Neutrophil (primary cell): ENCODE data around the gene CCNL1.
"Not testable (repeated sequence)": the region's sequence is repeated elsewhere in the genome, so short reads cannot be mapped to it uniquely, and the experiment has no call there.

Experiments used
- H3K27ac ChIP-seq: fragments of 200-600 bp; sonication (generic); 2 replicates; pipeline ENCODE4 v1.5.1; 2016; ENCODE audit warnings: mild to moderate bottlenecking, moderate library complexity
- H3K27me3 ChIP-seq: fragments of 200-600 bp; sonication (generic); 2 replicates; pipeline ENCODE4 v1.6.0; 2016; ENCODE audit warnings: mild to moderate bottlenecking
- H3K36me3 ChIP-seq: fragments of 200-600 bp; sonication (generic); 2 replicates; pipeline ENCODE4 v1.5.1; 2017
- H3K4me1 ChIP-seq, 2 experiments: fragments of 200-600 bp in 1 of 2; sonication (generic) in 1 of 2; 1 replicate in 1 of 2; 2 replicates in 1 of 2; pipeline versions ENCODE4 v1.5.1 to v1.6.1; 2013 to 2016; ENCODE audit warnings: low read depth in 1 of 2, low read length in 1 of 2, mild to moderate bottlenecking in 1 of 2, moderate library complexity in 1 of 2; ENCODE audit not compliant: control insufficient read depth in 1 of 2, insufficient read depth in 1 of 2
- H3K4me3 ChIP-seq, 2 experiments: fragments of 200-600 bp in 1 of 2; sonication (generic) in 1 of 2; 1 replicate in 1 of 2; 2 replicates in 1 of 2; pipeline ENCODE4 v1.5.1; 2013 to 2016; ENCODE audit warnings: low read depth in 1 of 2, low read length in 1 of 2, mild to moderate bottlenecking in 1 of 2, moderate library complexity in 1 of 2
- H3K9me3 ChIP-seq: fragments of 200-600 bp; sonication (generic); 2 replicates; pipeline ENCODE4 v1.5.1; 2016
- TF ChIP-seq, protein P1 (sequence below): fragments of 200-600 bp; sonication (generic); IDR thresholded peaks from 2 replicates; pipeline ENCODE4 v1.5.1; 2016; ENCODE audit warnings: antibody characterized with exemption

Gene CCNL1

DNA sequence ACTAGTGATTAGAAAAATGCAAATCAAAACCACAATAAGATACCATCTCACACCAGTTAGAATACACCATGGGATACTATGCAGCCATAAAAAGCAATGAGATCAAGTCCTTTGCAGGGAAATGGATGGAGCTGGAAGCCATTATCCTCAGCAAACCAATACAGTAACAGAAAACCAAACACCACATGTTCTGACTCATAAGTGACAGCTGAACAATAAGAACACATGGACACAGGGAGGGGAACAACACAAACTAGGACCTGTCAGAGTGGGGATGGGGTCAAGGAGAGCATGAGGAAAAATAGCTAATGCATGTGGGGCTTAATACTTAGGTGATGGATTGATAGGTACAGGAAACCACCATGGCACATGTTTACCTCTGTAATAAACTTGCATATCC is 36.0 kb upstream of the CCNL1 start:
- TF ChIP-seq, protein P1, sequence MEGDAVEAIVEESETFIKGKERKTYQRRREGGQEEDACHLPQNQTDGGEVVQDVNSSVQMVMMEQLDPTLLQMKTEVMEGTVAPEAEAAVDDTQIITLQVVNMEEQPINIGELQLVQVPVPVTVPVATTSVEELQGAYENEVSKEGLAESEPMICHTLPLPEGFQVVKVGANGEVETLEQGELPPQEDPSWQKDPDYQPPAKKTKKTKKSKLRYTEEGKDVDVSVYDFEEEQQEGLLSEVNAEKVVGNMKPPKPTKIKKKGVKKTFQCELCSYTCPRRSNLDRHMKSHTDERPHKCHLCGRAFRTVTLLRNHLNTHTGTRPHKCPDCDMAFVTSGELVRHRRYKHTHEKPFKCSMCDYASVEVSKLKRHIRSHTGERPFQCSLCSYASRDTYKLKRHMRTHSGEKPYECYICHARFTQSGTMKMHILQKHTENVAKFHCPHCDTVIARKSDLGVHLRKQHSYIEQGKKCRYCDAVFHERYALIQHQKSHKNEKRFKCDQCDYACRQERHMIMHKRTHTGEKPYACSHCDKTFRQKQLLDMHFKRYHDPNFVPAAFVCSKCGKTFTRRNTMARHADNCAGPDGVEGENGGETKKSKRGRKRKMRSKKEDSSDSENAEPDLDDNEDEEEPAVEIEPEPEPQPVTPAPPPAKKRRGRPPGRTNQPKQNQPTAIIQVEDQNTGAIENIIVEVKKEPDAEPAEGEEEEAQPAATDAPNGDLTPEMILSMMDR = no peak
- Histone ChIP-seq H3K4me1 (no peaks in the 10 kb centered on the region), H3K27me3 (no peaks in the 10 kb centered on the region), H3K27ac (no peak overlapping the region), H3K4me3 (no peak overlapping the region), H3K36me3 (no peaks in the 10 kb centered on the region), H3K9me3 (no peaks in the 10 kb centered on the region)

DNA sequence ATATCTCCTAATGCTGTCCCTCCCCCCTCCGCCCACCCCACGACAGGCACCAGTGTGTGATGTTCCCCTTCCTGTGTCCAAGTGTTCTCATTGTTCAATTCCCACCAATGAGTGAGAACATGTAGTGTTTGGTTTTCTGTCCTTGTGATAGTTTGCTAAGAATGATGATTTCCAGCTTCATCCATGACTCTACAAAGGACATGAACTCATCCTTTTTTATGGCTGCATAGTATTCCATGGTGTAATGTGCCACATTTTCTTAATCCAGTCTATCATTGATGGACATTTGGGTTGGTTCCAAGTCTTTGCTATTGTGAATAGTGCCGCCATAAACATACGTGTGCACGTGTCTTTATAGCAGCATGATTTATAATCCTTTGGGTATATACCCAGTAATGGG is 31.2 kb upstream of the CCNL1 start:
- H3K4me3 ChIP-seq, H3K36me3 ChIP-seq, H3K27ac ChIP-seq, H3K4me1 ChIP-seq, H3K9me3 ChIP-seq, H3K27me3 ChIP-seq: not testable (repeated sequence)

DNA sequence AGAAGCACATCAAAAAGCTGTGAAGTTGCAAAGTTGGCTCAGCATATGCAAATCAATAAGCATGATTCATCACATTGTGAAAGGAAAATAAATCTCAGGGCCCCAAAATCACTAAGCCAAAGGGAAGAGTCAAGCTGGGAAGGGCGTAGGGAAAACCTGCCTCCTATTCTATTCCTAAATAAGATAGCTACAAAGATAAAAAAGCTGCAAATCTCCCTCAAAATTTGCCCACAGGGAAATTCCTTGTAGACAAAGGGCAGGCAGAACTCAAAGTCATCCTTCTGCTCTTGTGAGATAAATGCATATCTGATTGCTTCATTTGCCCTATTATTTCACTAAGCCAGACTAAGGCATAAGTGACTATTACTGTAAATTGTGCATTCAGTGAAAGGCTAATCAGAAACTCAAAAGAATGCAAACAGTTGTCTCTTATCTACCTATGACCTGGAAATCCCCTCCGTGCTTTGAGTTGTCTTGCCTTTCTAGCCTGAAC is 30.5 kb upstream of the CCNL1 start:
- Histone ChIP-seq H3K4me1 (no peaks in the 10 kb centered on the region), H3K36me3 (no peaks in the 10 kb centered on the region), H3K4me3 (no peak overlapping the region), H3K27me3 (no peaks in the 10 kb centered on the region), H3K27ac (no peak overlapping the region), H3K9me3 (no peaks in the 10 kb centered on the region)
- TF ChIP-seq, protein P1 = no peak

DNA sequence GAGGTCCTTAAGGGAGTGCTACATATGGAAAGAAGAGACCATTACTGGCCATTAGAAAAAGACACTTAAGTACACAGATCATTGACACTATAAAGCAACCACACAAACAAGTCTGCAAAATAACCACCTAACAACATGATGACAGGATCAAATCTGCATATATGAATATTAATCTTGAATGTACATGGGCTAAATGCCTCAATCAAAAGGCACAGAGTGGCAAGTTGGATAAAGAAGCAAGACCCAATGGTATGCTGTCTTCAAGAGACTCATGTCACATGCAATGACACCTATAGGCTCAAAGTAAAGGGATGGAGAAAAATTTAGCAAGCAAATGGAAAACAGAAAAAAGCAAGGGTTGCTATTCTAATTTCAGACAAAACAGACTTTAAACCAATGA is 28.4 kb upstream of the CCNL1 start:
- Histone ChIP-seq H3K36me3 (no peaks in the 10 kb centered on the region), H3K4me1 (no peaks in the 10 kb centered on the region), H3K27ac (no peak overlapping the region), H3K4me3 (no peak overlapping the region), H3K27me3 (no peaks in the 10 kb centered on the region), H3K9me3 (no peaks in the 10 kb centered on the region)
- TF ChIP-seq, protein P1 = no peak

DNA sequence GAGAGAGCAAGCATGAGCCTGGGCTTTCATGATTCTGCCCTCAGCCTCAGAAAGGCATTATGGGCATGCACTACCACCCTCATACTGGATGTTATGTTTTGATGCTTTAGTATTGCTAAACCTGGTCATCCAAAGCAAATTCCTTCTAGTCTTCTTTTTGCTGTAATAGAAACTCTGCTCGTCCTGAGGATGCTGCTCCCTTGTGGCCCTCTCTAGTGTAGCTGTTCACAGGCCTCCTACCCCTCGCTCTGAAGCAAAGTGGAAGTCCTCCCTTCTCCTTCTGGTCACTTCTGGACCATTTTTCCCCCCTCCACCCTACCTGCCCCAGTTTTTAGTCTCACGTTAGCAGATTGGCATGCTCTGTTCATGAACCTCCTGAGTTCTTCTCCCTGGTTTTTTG is 22.9 kb upstream of the CCNL1 start:
- H3K9me3 ChIP-seq = no peaks in the 10 kb centered on the region
- H3K4me1 ChIP-seq = no peaks in the 10 kb centered on the region
- no peaks in the 10 kb centered on the region for H3K36me3 ChIP-seq
- H3K4me3 ChIP-seq = no peak overlapping the region
- H3K27me3 ChIP-seq = no peaks in the 10 kb centered on the region
- no peak overlapping the region for H3K27ac ChIP-seq
- TF ChIP-seq, protein P1 = no peak

DNA sequence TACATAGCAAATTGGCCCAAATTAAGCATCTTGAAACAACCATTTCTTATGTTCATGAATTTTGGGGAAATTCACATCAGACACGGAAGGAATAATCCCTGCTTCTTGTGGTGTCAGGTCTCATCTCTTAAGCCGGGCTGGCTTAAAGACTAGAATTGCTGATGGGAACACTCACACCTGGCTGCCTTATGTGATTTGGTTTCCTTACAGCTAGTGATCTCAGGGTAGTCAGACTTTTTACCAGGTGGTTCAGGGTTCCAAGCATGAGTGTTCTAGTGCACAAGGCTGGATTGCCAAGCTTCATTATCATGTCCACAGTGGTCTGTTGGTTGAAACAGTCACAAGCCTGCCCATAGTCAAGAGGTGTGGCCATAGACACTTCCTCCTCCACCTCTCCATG is 20.3 kb upstream of the CCNL1 start:
- TF ChIP-seq, protein P1 = no peak
- H3K27ac ChIP-seq = no peak overlapping the region

More for the DNA sequence above, 20.3 kb upstream of the CCNL1 start:
- Histone ChIP-seq H3K27me3 (no peaks in the 10 kb centered on the region), H3K4me3 (no peak overlapping the region), H3K9me3 (no peaks in the 10 kb centered on the region), H3K36me3 (no peaks in the 10 kb centered on the region), H3K4me1 (peaks cover 11% of the 10 kb centered on the region in 2 experiments)
